Measurements from ENCODE around the gene KPNB1.

The KPNB1 gene

GRCh38 chr17:47649153-47649971, at the start of gene KPNB1:
Gene KPNB1, plus strand, starts transcription at chr17:47649919. Its CDS starts 326 bp downstream, at chr17:47650245.
- peak; percentile 85 to 100 (median 99) for DNase-seq

- DNase-seq = no peak
Observed at GRCh38 chr17:47603830-47604597, 45.7 kb upstream of the KPNB1 start.

GRCh38 chr17:47604598-47604927, 45.2 kb upstream of the KPNB1 start:
- DNase-seq = no peak

GRCh38 chr17:47605011-47605410, 44.7 kb upstream of the KPNB1 start:
- no peak for DNase-seq

DNA sequence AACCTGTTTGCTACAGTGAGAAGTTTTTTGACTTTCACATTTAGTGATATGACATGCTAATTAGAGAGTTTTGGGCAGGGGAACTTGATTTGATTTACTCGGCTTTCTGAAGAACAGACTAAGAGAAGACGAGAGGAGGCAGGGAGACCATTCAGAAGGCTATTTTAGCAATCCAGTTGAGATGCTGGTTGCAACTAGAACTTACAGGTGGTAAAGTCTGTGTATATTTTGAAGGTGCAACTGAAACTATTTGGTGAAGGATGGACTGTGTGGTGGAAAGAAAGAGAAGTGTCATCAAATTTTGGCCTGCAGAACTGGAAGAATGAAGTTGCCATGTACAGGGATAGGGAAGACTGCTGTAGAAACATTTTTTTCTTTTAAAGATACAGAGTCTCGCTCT, 42.2 kb upstream of the KPNB1 start:
- DNase-seq = no peak

DNA sequence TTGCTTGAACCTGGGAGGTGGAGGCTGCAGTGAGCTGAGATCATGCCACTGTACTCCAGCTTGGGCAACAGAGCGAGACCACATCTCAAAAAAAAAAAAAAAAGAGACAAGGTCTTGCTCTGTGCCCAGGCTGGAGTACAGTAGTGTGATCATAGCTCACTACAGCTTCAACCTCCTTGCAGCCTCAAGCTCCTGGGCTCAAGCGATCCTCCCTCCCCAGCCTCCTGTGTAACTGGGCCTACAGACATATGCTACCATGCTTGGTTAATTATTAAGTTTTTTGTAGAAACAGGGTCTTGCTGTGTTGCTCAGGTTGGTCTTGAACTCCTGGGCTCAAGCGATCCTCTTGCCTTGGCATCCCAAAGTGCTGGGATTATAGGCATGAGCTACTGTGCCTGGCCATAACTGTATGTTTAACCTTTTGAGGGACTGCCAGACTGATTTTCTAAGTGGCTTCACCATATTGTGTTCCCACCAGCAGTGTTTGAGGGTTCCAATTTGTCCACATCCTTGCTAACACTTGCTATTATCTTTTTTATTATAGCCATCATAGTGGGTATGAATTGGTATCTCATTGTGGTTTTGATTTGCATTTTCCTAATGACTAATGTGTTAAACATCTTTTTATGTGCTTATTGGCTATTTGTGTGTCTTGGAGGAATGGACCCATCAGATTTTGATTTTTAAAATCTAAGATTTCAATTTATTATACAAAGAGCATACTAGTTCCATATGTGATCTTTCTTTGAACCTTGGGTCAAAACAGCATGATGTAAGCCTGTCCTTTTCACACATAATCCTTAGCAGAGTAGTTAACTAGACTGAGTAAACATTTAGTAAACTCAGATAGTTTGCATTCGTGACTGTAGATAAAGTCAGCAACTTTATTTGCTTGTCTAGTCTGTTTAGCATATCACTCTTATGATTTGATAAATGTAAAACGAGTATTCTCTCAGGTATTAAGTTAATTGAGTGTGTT, 38.1 kb upstream of the KPNB1 start:
- no peak for DNase-seq

- no peak for DNase-seq
Observed at GRCh38 chr17:47615766-47616424, 33.8 kb upstream of the KPNB1 start.

- no peak for DNase-seq
Observed at GRCh38 chr17:47618410-47618809, 31.3 kb upstream of the KPNB1 start.

DNA sequence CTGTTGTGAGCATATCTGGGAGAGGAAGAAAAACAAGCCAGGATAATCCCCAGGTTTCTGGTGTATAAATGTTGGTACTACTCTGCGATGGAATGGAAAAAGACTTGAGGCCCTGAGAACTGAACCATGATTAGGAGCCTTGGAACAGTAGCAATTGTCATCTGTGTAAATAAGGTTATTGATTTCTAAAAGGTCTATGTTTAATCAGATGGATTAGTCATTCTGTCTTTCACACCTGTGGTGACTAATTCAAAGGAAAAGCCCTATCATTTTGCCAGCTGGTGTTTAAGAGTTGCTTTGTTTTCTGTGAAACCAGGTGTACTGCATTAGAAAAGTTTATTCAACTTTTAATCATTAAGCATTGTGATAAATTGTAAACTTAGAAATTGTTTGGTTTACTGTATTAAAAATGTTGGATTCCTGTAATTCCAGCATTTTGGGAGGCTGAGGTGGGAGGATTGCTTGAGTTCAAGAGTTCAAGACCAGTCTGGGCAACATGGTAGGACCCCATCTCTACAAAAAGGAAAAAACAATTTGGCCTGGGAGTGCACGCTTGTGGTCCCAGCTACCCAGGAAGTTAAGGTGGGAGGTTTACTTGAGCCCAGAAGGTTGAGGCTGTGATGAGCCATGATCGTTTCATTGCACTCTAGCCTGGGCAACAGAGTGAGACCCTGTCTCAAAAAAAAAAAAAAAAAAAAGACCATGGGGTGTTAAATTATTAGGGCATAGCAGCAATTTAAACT, 29.0 kb upstream of the KPNB1 start:
- no peak for DNase-seq

DNA sequence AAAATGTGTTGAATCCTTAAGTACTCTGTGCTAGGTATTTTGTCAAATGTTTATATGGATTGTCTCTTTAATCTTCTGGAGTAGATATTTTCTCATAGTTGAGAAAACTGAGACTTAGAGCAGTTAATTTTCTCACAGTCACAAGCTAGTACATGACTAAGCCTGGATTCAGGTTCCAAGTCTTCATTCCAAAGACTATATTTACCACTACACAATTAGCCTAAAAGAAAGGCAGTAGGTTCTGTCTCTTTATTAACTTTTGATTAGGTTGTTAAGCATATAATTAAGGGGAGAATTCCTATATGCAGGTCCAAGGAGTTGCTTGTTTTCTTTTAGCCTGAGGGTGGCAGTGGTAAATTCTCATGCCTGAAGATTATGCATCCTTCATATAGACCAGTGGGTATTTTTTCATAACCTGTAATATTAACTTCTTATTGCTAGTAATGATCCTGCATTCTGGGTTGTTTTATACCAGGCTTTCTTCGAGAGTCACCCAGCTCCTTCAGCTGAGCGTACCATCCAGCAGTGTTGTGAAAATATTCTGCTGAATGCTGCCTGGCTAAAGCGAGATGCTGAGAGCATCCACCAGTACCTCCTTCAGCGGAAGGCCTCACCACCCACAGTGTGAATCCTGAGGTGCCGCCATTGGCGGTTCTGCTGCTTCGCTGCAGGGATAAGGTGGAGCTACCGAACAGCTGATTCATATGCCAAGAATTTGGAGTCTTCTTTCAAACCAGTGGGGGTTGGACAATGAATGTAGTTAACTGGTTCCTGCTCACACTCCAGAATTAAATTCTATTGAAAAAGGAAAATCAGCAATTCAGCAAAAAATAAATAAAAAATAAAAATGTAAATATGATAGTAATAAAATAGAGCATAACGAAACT, 28.2 kb upstream of the KPNB1 start:
- DNase-seq = peak in 45 of 58 donors; percentile 0 to 79 (median 19)

GRCh38 chr17:47622180-47622549, 27.6 kb upstream of the KPNB1 start:
- no peak for DNase-seq

DNA sequence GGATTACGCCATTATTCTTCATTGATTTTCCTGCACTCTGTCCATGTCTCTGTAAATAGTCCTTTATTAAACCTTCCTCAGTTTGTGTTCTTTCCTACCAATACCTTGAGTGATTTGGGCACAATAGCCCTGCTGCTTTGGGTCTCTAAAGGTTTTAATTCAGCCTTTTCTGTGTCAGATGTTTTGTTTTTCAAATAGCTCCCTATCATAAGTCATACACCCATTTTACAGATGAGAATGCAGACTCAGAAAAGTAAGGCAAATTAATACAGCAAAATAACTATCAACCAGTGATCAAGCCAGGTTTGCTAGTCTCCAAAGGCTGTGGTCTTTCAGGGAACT, 25.0 kb upstream of the KPNB1 start:
- DNase-seq = no peak

- DNase-seq = no peak
Observed at GRCh38 chr17:47628014-47628566, 21.6 kb upstream of the KPNB1 start.

DNA sequence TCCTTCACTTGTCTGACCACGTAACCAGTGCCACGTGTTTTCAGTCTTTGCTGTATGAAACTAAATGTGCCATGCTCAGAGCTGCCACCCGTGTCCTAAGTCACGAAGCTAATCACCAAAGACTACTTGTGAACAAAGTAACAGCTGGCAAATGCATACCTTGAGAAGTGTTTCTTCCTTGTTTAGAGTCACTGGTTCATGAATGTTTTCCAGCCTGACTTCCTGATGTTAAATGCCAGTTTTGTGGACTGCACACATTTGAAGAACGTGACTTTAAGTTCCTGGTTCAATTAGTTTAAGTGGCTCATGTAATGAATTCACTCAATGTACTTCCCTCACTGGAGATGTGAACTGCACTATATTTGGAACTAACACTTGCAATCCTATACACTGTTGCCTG, 19.9 kb upstream of the KPNB1 start:
- DNase-seq = no peak

- DNase-seq = no peak
Observed at GRCh38 chr17:47630614-47631013, 19.1 kb upstream of the KPNB1 start.

GRCh38 chr17:47632991-47633390, 16.7 kb upstream of the KPNB1 start:
- no peak for DNase-seq

GRCh38 chr17:47633996-47634395, 15.7 kb upstream of the KPNB1 start:
- no peak for DNase-seq

- no peak for DNase-seq
Observed at GRCh38 chr17:47634870-47635269, 14.8 kb upstream of the KPNB1 start.

GRCh38 chr17:47635734-47636133, 14.0 kb upstream of the KPNB1 start:
- no peak for DNase-seq

Data from anterior cingulate cortex (tissue), 58 donors.